Spleen (tissue), 11 donors: ENCODE data around the gene PIP5K1B. TPM values are rescaled to one million over a fixed set of nuclear protein-coding genes. Genes with fewer than 3 reads are reported as not detected.

Experiments used
- DNase-seq: peaks from one replicate; pipeline ENCODE4 v3.0.0-alpha.2; 2020
- H3K27ac ChIP-seq, 8 donors: fragments of 200-600 bp; sonication (generic) in 7 of 8; 1 replicate in 4 of 8; 2 replicates in 4 of 8; pipeline versions ENCODE4 v1.5.0 to v1.8.0; 2016 to 2021; ENCODE audit warnings: inconsistent platforms in 4 of 8, mild to moderate bottlenecking in 4 of 8, moderate library complexity in 1 of 8
- H3K27me3 ChIP-seq, 7 donors: fragments of 200-600 bp; sonication (generic) in 6 of 7; replicated peaks in 1 of 7; 1 replicate in 4 of 7; 2 replicates in 3 of 7; pipeline versions ENCODE4 v1.5.0 to v1.8.0; 2016 to 2021; ENCODE audit warnings: inconsistent platforms in 3 of 7, mild to moderate bottlenecking in 1 of 7
- H3K36me3 ChIP-seq, 6 donors: fragments of 200-600 bp; sonication (generic) in 5 of 6; 1 replicate in 4 of 6; 2 replicates in 2 of 6; pipeline versions ENCODE4 v1.5.0 to v1.8.0; 2016 to 2021; ENCODE audit warnings: inconsistent platforms in 2 of 6
- H3K4me1 ChIP-seq, 6 donors: fragments of 200-600 bp; sonication (generic) in 5 of 6; 1 replicate in 3 of 6; 2 replicates in 3 of 6; pipeline versions ENCODE4 v1.5.0 to v1.8.0; 2016 to 2021; ENCODE audit warnings: inconsistent platforms in 3 of 6
- H3K4me3 ChIP-seq, 8 donors: fragments of 200-600 bp; sonication (generic) in 7 of 8; 1 replicate in 4 of 8; 2 replicates in 4 of 8; pipeline versions ENCODE4 v1.5.0 to v1.8.0; 2016 to 2021; ENCODE audit warnings: inconsistent platforms in 4 of 8, mild to moderate bottlenecking in 4 of 8, moderate library complexity in 2 of 8
- H3K9me3 ChIP-seq, 8 donors: fragments of 200-600 bp; sonication (generic) in 7 of 8; 1 replicate in 4 of 8; 2 replicates in 4 of 8; pipeline versions ENCODE4 v1.5.0 to v1.8.0; 2016 to 2021; ENCODE audit warnings: inconsistent platforms in 4 of 8
- POLR2A ChIP-seq, 3 donors: fragments of 450-650 bp; IDR thresholded peaks; one replicate each; pipeline ENCODE4 v1.5.1; 2017; ENCODE audit warnings: antibody characterized with exemption in 3 of 3, mild to moderate bottlenecking in 1 of 3
- POLR2AphosphoS5 ChIP-seq, 3 donors: sonication (generic); formaldehyde crosslinking; IDR thresholded peaks; one replicate each; pipeline ENCODE4 v1.5.1; 2017; ENCODE audit warnings: antibody characterized with exemption in 3 of 3
- WGBS, 5 donors: extraction: QIAGEN DNeasy Blood & Tissue Kit in 3 of 5; methylation state at CpG; one replicate each; pipeline versions ENCODE4 v1.1.5 to v1.1.7; 2013 to 2018; 5-methylcytosine and 5-hydroxymethylcytosine counted together
- intact Hi-C: fragments of 100-400 bp; cut with DNase I; formaldehyde crosslinking; loops from one replicate; pipeline ENCODE4 v1.15.0; 2023; ENCODE audit warnings: low total_unique reads
- polyA plus RNA-seq, 3 donors: library from polyadenylated mRNA; stranded (reverse); fragments of 200-250 nt; gene quantifications; one replicate each; pipeline ENCODE4 v1.2.1, GENCODE V29; 2013
- total RNA-seq, 7 donors: library from RNA; depleted of rRNA in 3 of 7; stranded (reverse); fragments of >200 nt in 3 of 7; fragmentation: NEBNext Ultra II Directional in 4 of 7; extraction: Animal tissue kit (Norgen Biotek cat#: 25700) in 4 of 7; gene quantifications; one replicate each; pipeline versions ENCODE4 v1.1.0 to v1.2.1, GENCODE V29; 2016 to 2021
- TF ChIP-seq, protein P1 (sequence below), 11 experiments: fragments of 200-600 bp in 7 of 11; fragments of 450-650 bp in 4 of 11; sonication (generic) in 4 of 11; IDR thresholded peaks in 8 of 11; conservative IDR thresholded peaks in 3 of 11; 1 replicate in 7 of 11; 2 replicates in 4 of 11; pipeline versions ENCODE4 v1.4.0 to v1.8.0; 2016 to 2021; ENCODE audit warnings: antibody characterized with exemption in 11 of 11, inconsistent platforms in 4 of 11, mild to moderate bottlenecking in 1 of 11
- donor health status: healthy with polysubstance abuse.
- donor health status: DM: no; HTN: no; CAD: no; lungs with moderate emphysema.
- donor health status: DM: no; HTN: no; CAD: no.
- donor health status: Bipolar disorder and iron deficiency.
- donor health status: healthy.
- donor health status: DM: no; HTN: no; CAD: no.
- donor health status: DM: yes; HTN: yes; CAD: no.

The PIP5K1B gene
- total and polyA plus RNA-seq, 10 donors, result 1.5 to 10.3 (median 6.8) TPM

DNA sequence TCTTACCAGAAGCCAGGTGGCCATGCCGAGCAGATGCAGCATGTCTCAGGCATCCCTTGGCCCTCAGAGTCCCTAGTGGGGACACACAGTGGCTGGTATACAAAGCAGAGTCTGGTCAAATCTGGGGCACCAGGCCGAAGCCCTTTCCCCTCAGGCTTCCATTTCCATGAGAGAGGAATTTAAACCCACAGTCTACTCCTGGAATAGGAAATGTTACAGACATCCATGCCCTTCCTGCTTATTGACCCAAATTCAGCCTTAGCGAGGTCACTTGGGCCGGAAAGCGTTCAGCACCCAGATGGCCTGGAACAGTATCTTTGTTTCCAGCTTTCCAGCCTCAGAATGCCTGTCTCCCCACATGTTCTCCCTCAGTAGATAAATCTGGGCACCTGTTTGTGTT, 131.7 kb downstream of the PIP5K1B start:
- no peaks in the 10 kb centered on the region for H3K27me3 ChIP-seq
- H3K27ac ChIP-seq, result no peak overlapping the region
- DNase-seq, result no peak
- no peak overlapping the region for H3K4me3 ChIP-seq
- peaks cover 0 to 2% (median 0%) of the 10 kb centered on the region in 6 donors for H3K4me1 ChIP-seq
- H3K36me3 ChIP-seq, result no peaks in the 10 kb centered on the region
- no peaks in the 10 kb centered on the region for H3K9me3 ChIP-seq
- WGBS, 5 donors, result 64 to 80% (median 74%) methylated on average over 5 of the region's 5 CpGs
- TF ChIP-seq POLR2A (IDR thresholded peaks at IDR 0.05) (no peak), POLR2AphosphoS5 (IDR thresholded peaks at IDR 0.05) (no peak)
- TF ChIP-seq, protein P1, sequence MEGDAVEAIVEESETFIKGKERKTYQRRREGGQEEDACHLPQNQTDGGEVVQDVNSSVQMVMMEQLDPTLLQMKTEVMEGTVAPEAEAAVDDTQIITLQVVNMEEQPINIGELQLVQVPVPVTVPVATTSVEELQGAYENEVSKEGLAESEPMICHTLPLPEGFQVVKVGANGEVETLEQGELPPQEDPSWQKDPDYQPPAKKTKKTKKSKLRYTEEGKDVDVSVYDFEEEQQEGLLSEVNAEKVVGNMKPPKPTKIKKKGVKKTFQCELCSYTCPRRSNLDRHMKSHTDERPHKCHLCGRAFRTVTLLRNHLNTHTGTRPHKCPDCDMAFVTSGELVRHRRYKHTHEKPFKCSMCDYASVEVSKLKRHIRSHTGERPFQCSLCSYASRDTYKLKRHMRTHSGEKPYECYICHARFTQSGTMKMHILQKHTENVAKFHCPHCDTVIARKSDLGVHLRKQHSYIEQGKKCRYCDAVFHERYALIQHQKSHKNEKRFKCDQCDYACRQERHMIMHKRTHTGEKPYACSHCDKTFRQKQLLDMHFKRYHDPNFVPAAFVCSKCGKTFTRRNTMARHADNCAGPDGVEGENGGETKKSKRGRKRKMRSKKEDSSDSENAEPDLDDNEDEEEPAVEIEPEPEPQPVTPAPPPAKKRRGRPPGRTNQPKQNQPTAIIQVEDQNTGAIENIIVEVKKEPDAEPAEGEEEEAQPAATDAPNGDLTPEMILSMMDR (IDR thresholded peaks at IDR 0.05 in 8 of 11, conservative IDR thresholded peaks at IDR 0.05 in 3 of 11), result no peak
- intact Hi-C loops, result no loop called here

DNA sequence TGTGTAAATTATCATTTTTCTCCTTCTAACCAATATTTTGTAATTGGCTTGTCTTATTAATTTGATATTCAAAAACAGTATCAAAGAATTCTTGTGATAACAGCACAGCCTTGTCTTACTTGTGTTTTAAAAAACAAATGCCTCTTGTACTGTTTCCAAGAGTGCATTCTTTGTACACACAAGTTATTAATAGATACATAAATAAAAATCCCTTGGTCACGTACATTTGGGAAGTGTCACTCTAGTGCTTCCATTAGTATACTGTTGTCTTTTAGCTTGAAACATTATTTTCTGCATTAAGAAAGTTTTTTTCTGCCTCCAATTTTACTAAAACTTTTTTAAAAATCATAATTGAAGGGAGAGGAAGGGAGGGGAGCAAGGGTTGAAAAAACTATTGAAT, 133.2 kb downstream of the PIP5K1B start:
- intact Hi-C loops, result no loop called here
- DNase-seq, result no peak
- Histone ChIP-seq H3K27me3 (no peaks in the 10 kb centered on the region), H3K4me3 (no peak overlapping the region), H3K27ac (no peak overlapping the region), H3K9me3 (no peaks in the 10 kb centered on the region), H3K4me1 (peaks cover 0 to 3% (median 0%) of the 10 kb centered on the region in 6 donors), H3K36me3 (no peaks in the 10 kb centered on the region)
- no peak for TF ChIP-seq POLR2A (IDR thresholded peaks at IDR 0.05)
- TF ChIP-seq, protein P1 (IDR thresholded peaks at IDR 0.05 in 8 of 11, conservative IDR thresholded peaks at IDR 0.05 in 3 of 11), result no peak
- no peak for TF ChIP-seq POLR2AphosphoS5 (IDR thresholded peaks at IDR 0.05)
- 62 to 75% (median 71%) methylated on average over 1 of the region's 1 CpG for WGBS, 5 donors

DNA sequence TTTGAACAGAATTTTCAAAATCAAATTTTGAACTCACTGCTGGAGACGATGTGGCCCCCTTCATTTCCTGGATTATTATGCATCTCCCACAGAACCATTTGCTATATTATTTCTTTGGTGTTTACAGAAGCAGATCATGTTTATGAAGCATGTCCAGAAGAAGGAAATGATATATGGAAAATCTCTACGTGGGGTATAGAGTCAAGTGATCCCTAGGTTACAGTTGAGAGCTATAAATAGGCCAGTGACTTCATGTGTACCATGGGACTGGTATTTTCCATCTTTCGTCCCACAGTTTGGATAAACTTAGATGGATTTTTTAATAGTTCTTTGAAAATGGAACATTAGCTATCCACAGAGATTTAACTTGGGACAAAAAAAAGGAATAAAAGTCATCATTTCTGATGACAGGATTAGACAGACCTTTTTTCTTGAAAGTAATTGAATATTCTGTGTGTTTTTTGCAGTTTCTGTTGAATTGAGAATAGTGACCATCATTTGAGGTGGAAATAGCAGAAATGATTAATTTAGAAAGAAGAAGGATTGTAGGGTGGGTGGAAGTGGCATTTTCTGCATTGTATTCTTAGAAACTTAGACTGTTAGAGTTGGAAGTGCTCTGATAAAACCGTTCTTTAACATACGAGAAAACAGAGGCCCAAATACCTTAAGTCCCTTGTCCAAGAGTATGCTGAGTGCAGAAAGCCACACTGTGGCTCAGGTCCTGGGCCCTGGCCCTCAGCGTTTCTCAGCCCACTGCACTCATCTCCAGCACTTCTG, 136.4 kb downstream of the PIP5K1B start:
- H3K4me3 ChIP-seq, result no peak overlapping the region
- no peaks in the 10 kb centered on the region for H3K9me3 ChIP-seq
- no peak overlapping the region for H3K27ac ChIP-seq
- no peaks in the 10 kb centered on the region for H3K36me3 ChIP-seq
- peaks cover 0 to 25% (median 4%) of the 10 kb centered on the region in 6 donors for H3K4me1 ChIP-seq
- DNase-seq, result no peak
- WGBS, 5 donors, result 65 to 71% (median 68%) methylated on average over 6 of the region's 6 CpGs
- H3K27me3 ChIP-seq, result no peaks in the 10 kb centered on the region
- intact Hi-C loops, result loop anchor here (10.0 kb wide), 1 partner anchor 153 kb away; no protein-coding TSS in a partner anchor
- no peak for TF ChIP-seq POLR2AphosphoS5 (IDR thresholded peaks at IDR 0.05)
- TF ChIP-seq, protein P1 (IDR thresholded peaks at IDR 0.05 in 8 of 11, conservative IDR thresholded peaks at IDR 0.05 in 3 of 11), result no peak
- TF ChIP-seq POLR2A (IDR thresholded peaks at IDR 0.05), result no peak

DNA sequence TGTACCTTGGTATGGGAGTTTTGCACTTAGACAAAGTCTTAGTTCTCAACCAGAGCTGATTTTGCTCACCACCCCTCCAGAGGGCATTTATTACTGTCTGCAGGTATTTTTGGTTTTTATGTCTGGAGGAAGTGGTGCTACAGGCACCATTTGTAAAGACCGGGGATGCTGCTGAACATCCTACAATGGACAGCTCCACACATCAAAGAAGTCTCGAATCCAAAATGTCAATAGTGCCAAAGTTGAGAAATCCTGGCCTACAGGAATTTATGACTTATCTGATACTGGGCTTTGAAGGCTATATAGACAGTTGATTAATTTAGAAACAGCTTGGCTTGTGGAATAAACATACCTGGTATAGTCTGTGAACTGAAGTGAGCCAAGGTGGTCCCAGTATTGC, 137.5 kb downstream of the PIP5K1B start:
- H3K9me3 ChIP-seq, result no peaks in the 10 kb centered on the region
- H3K27ac ChIP-seq, result no peak overlapping the region
- WGBS, 5 donors, result 78 to 96% (median 87%) methylated on average over 2 of the region's 2 CpGs
- no peak for DNase-seq
- H3K4me3 ChIP-seq, result no peak overlapping the region
- TF ChIP-seq POLR2A (IDR thresholded peaks at IDR 0.05) (no peak), POLR2AphosphoS5 (IDR thresholded peaks at IDR 0.05) (no peak)
- TF ChIP-seq, protein P1 (IDR thresholded peaks at IDR 0.05 in 8 of 11, conservative IDR thresholded peaks at IDR 0.05 in 3 of 11), result no peak
- H3K36me3 ChIP-seq, result no peaks in the 10 kb centered on the region
- intact Hi-C loops, result loop anchor here (10.0 kb wide), 1 partner anchor 152 kb away; no protein-coding TSS in a partner anchor
- peaks cover 0 to 25% (median 4%) of the 10 kb centered on the region in 6 donors for H3K4me1 ChIP-seq
- H3K27me3 ChIP-seq, result no peaks in the 10 kb centered on the region
